Left hindlimb (tissue), 1 donor: ENCODE data around the gene TOR1AIP1.

Source experiments
- DNase-seq: peaks from one replicate; pipeline ENCODE4 v3.0.0-alpha.2; 2018

TOR1AIP1 gene

GRCh38 chr1:179881642-179882252 is 338 bp upstream of the TOR1AIP1 start:
- DNase-seq = no peak

DNA sequence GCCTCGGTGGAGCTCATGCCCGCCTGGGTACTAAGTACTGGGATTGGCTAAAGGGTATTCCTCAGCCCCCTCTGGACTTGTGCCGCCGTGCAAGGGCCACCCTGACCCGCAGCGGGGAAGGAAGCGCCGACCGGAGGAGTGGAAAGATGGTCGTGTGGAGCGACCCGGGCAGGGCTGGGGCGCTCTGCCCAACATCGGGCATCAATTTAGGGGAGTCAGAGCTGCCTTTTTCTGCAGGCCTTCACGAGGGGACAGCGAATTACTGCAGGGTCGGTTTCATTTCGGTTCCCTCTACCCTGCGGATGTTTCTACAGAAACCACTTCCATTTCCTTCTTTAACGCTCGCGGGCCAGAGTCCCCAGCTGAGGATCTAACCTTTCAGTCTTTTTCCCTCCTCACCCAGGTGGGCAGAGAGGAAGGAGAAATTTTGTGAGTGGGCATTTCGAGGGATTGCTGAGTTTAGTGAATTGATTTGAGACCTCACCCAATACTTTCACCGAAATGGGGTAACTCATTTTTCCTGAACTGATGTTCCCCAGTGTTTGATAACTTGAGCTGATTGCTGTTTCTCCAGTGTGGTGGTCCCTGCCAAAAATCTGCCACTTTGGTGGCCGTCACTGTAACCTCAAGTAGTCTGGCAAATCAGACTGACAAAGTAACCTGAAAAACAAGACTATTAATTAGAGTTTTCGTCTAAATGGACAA is 1.1 kb downstream of the TOR1AIP1 start:
- DNase-seq = peak; percentile 21

DNA sequence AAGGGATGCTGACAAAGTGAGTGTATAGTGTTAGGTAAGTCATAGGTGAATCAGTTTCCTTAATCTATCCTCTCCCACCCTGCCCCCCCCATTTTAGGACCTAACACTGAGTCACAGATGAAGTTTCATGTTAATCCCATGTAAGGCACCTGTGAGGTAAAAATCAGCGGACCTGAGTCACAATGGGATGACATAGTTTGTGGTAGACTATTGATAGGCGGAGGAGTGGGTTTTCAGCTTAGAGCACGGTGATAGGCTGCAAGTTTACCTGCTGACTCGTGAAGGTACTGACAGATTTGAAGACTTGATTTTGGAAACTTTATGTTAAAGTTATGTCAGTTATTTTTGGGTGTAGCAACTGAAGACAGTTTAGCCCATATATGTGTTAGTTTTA is 1.7 kb downstream of the TOR1AIP1 start:
- DNase-seq = no peak

DNA sequence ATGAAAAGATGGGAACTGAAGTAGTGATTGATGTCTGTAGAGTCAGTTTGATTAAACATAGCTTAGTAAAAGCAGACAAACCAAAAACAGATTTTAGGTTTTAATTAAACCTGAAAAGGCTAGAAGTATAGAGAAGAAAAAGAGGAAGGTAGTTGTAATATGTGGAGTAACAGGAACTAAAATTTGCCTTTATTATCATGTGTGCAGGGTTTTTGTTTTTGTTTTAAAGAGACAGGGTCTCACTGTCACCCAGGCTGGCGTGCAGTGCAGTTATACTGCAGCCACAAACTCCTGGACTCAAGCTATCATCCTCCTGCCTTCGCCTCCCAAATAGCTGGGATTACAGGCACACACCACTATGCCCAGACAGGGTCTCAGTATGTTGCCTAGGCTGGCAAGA is 6.0 kb downstream of the TOR1AIP1 start:
- no peak for DNase-seq

DNA sequence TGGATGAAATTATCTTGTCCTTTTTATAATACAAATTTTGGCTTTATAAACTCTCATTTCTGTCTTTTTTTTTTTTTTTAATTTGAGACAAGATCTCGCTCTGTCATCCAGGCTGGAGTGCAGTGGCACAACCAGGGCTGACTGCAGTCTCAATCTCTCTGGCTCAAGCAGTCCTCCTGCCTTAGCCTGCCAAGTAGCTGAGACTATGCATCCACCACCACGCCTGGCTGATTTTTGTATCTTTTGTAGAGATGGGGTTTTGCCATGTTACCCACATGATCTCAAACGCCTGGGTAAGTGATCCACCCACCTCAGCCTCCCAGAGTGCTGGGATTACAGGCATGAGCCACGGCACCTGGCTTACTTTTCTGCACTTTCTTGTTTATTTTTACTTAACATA is 7.5 kb downstream of the TOR1AIP1 start:
- no peak for DNase-seq

- DNase-seq = no peak
Measured at GRCh38 chr1:179910934-179911333, 28.8 kb downstream of the TOR1AIP1 start.

DNA sequence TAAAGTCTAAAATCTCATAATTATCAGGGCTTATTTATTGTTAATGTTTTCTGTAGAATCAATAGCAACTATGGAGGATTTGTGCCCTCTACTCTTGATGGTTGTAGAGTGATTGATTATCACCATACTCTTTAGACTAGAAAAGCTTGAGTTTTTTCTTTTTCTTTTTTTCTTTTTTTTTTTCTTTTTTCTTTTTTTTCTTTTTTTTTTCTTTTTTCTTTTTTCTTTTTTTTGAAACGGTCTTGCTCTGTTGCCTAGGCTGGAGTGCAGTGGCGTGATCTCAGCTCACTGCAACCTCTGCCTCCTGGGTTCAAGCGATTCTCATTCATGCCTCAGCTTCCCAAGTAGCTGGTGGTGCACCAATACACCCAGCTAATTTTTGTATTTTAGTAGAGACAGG is 29.7 kb downstream of the TOR1AIP1 start:
- DNase-seq = no peak

DNA sequence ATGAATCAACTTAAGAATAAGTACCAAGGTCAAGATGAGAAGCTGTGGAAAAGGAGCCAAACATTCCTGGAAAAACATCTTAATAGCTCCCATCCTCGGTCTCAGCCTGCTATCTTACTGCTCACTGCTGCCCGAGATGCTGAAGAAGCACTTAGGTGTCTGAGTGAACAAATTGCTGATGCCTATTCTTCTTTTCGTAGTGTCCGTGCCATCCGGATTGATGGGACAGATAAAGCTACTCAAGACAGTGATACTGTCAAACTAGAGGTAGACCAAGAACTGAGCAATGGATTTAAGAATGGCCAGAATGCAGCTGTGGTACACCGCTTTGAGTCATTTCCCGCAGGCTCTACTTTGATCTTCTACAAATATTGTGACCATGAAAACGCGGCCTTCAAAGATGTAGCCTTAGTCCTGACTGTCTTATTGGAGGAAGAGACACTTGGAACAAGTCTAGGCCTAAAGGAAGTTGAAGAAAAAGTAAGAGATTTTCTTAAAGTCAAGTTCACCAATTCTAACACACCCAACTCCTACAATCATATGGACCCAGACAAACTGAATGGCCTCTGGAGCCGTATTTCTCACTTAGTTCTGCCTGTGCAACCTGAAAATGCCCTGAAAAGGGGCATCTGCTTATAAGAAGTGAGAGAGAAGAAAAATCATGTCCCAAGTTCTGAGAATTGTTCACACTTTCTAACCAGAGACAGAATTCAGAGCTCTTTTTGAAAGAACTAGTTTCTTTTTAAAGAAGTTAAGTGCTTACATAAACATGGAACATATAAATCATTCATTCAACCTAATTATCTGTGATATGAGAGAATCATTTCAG is 35.7 kb downstream of the TOR1AIP1 start:
- no peak for DNase-seq

DNA sequence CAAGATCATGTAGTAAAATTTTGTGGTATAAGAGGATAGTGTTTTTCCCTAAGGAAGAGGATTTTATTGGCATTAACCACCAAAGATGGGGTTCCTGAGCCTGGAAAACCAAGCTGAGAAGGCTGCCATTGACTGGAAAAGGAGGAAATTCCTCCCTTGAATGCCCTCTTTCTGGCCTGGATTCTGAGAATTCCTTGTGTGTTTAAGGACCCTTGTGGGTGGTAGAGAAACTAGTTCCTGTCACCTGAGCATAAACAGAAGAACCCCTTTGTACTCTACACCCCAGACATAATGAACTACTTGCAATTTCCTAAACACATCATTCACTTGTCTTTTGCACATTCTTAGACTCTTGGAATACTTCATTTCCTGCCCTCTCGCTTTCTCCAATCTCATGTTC is 39.4 kb downstream of the TOR1AIP1 start:
- no peak for DNase-seq

DNA sequence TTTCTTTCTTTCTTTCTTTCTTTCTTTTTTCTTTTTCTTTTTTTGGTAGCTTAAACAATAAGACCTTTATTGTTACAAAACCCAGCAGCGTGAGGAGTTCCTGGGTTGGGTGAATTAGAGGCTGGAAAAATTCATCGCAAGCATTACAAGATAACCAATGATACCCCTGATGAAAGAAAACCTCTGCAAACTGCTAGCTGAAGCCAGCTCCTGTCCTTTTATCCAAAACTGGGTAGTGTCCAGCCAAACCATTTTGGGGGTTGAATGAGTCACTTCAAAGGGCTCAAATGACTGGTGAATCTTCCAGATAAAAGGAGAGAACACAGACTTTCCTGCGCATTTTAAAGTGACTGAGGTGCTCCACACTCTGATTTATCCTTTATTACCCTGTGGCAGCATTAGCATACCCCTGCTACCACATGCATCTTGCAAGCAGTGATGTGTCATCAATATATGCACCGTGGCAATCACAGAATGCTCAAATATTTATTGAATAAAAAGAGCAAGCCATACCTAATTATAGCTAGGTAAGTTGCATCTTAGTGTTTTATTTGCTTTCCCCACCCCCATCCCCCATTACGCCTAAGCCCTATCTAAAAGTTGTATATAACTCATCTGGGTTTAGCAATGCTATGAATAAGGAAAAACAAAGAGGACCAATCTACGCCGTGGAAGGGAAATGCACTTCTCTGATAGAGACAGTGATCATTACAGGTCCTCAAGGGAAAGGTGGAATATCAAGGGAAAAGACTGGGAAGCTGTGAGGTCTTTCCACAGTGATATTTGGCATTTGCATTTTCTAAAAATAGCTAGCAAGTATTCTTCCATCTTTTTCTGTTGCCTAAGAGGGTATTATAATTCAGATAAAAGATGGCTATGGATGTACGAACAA is 40.1 kb downstream of the TOR1AIP1 start:
- DNase-seq = no peak

DNA sequence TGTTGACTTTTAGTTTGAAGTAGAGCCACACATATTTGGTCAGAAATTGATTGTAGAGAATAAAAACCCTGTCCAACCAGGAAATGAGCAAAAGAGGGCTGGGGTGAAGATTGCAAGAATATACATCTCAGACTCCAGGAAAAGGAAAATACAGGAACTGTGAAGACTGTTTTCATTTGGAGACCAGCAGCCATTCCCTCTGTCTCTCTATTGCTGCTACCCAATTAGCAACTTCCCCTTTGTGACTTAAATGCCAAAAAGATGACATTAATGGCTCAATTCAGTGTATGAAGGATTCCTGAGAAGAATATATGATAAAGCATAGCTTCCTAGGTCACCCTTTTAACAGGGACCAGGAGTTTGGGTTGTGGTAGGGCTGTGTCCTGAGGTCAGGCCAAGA is 40.9 kb downstream of the TOR1AIP1 start:
- DNase-seq = no peak

DNA sequence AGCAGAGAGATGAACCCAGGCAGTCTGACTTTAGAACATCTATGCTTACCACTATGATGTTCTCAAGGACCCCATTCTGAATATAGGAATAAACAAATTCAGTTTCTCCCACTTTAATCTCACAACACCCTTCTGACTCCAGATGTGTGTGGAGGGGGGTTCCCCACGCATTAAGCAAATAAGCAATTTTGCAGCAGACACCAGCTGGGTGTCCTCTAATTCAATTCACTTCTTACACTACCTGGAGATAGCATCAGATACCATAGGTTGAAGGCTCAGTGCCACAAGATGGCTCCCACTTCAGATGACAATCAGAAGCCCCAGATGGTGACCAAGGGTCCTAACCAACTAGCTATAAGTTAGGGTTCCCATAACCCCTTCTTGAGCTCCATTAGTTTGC is 42.2 kb downstream of the TOR1AIP1 start:
- no peak for DNase-seq

GRCh38 chr1:179925302-179925701 is 43.2 kb downstream of the TOR1AIP1 start:
- no peak for DNase-seq

- no peak for DNase-seq
Measured at GRCh38 chr1:179925922-179926849, 44.1 kb downstream of the TOR1AIP1 start.

- no peak for DNase-seq
Measured at GRCh38 chr1:179926850-179927205, 44.7 kb downstream of the TOR1AIP1 start.

DNA sequence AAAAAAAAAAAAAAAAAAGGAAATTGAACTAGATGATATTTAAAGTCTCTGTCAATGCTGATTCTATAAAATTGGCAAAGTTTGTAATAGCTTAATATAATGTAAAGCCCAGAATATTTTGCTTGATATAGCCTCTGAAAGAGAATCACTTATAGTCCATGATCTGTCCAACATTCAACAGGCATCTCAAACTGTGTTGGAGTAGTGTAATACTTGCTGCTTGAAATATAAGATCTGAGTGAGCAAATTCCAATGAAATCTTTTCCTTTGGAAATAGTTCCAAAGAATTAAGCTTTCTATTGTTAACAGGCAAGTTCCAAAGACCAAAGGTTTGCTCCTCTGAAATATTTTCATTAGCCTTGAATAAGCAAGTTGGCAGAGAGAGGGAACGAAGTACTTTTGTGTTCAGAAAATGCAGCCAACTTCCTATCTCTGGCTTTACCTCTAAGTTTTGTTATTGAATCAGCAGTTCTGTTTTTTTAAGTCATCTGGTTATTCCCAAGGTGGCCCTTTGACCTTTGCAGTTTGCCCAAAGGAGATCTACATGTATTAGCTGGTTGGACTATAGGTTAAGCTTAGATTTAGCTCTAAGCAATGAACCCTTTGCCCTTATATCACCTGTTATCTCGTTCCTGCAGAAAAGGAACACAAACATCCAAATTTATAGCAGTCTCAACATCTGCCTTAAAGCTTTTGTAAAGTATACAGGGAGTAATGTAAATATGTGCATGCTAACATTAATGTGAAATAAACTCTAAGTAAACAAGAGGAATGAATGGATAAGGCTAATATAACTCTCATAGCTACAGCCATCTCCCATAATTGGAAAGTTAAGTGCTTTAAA is 48.1 kb downstream of the TOR1AIP1 start:
- DNase-seq = no peak

- no peak for DNase-seq
Measured at GRCh38 chr1:179930867-179931266, 48.8 kb downstream of the TOR1AIP1 start.

- DNase-seq = no peak
Measured at GRCh38 chr1:179933219-179933618, 51.1 kb downstream of the TOR1AIP1 start.

DNA sequence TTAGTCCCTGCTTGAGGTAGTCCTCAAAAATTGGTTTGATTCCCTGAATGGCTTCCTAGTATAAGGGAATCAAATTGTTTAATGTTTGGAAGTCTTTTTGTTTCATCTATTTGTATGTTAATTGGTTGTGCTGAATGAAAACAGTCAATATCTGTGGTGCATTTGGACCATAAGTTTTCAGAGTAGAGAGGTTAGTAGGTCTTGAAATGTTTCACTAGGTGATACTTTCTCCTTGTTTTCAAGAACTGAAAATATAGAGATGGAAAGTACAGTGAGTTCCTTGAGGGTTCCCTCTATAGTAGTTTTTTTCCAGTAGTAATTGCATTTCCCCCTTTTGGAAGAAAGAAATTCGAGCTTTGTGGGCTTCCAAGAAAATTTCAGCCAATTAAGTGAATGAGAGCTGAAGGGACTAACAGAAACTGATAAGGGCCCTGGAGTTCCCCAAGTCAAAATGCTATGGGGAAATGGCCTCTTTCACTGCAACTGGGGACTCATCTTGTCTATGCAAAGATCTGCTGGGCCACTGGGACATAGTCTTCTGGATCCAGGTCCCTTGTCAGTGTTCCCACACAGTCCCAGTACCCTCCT is 53.9 kb downstream of the TOR1AIP1 start:
- DNase-seq = no peak

DNA sequence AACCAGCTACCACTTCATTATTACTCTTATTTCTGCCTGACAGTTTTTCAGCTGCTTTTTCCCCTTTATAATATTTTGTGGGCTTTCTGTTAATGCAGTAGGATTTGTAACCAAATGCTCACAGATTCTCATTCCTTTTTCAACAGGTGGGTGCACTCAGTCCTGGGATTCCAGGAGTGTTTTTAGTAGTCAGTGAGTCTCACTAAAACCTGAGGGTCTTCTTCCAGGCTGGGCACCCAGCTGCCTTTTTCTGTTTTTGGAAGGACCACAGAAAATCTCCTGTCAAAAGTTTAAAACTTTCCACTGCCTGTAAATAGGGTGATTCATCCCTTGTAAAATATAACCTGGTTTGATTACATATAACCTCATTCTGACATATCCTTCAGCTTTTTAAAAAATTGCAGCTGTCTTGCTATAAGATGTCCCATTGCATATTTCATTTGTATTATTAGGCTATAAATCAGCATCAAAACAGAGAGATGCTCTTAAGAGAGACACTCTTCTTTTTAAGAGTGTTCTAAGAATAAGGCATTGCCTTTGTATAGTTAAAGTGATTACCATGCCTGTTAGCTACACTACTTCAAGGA is 55.7 kb downstream of the TOR1AIP1 start:
- DNase-seq = no peak
